GM12878 (cell line): ENCODE measurements around the gene MESD. TPM values are rescaled to one million over a fixed set of nuclear protein-coding genes. Genes with fewer than 3 reads are reported as not detected.

ENCODE experiments used
- ATAC-seq: fragments of 200-7000 bp; cut with Tn5 transposase; 3 replicates; pipeline ENCODE4 v1.9.1; 2020; ENCODE audit warnings: mild to moderate bottlenecking, moderate library complexity
- BruUV-seq: library from RNA; stranded (reverse); fragments of 400-500 nt; replicated peaks from 2 replicates; lab custom pipeline; 2021; lab: Mats Ljungman, UMichigan
- CTCF ChIA-PET: fragments of 300-600 bp; sonication (Branson Sonifier 250); formaldehyde crosslinking; extraction: SDS; loops from one replicate; lab custom pipeline; 2021; ENCODE audit warnings: inconsistent platforms; lab: Yijun Ruan, JAX
- POLR2A ChIA-PET: fragments of 350-600 bp; formaldehyde crosslinking; extraction: SDS; loops from one replicate; lab custom pipeline; 2021; ENCODE audit warnings: inconsistent platforms; lab: Charles Lee
- RAD21 ChIA-PET: fragments of 300-600 bp; sonication (Branson Sonifier 250); formaldehyde crosslinking; loops from one replicate; lab custom pipeline; 2023; ENCODE audit warnings: antibody characterized with exemption; ENCODE audit not compliant: unreplicated experiment; lab: Charles Lee
- SMC1A ChIA-PET: fragments of 300-600 bp; sonication (Branson Sonifier 250); formaldehyde crosslinking; loops from one replicate; lab custom pipeline; 2023; ENCODE audit not compliant: unreplicated experiment, uncharacterized antibody; lab: Charles Lee
- DNase-seq: peaks from one replicate; pipeline ENCODE4 v3.0.0-alpha.2; 2011; ENCODE audit warnings: low read depth, low spot score
- FAIRE-seq: peaks from 3 replicates; lab custom pipeline; 2011; peaks lifted over from hg19 to GRCh38; lab: Jason Lieb, UNC
- H2AFZ ChIP-seq: 2 replicates; pipeline ENCODE4 v1.6.0; 2011; ENCODE audit warnings: low read depth, low read length, control low read depth; ENCODE audit not compliant: control insufficient read depth
- H3K27ac ChIP-seq: 2 replicates; pipeline ENCODE4 v1.5.1; 2011; ENCODE audit warnings: control low read depth; ENCODE audit not compliant: control insufficient read depth, insufficient read depth
- H3K27me3 ChIP-seq, 2 experiments: replicated peaks in 1 of 2; 2 replicates each; pipeline versions ENCODE4 v1.6.0 to v1.6.1; 2011; ENCODE audit warnings: low read length in 1 of 2; ENCODE audit not compliant: control insufficient read depth in 2 of 2, insufficient read depth in 2 of 2
- H3K36me3 ChIP-seq, 2 experiments: 2 replicates each; pipeline ENCODE4 v1.5.1; 2011; ENCODE audit warnings: low read length in 1 of 2; ENCODE audit not compliant: control insufficient read depth in 2 of 2, insufficient read depth in 2 of 2
- H3K4me1 ChIP-seq: 2 replicates; pipeline ENCODE4 v1.6.1; 2011; ENCODE audit warnings: mild to moderate bottlenecking, low read length, moderate library complexity, mixed read lengths; ENCODE audit not compliant: control insufficient read depth, insufficient read depth
- H3K4me2 ChIP-seq: 2 replicates; pipeline ENCODE4 v1.6.0; 2011; ENCODE audit warnings: control low read depth; ENCODE audit not compliant: control insufficient read depth, insufficient read depth
- H3K4me3 ChIP-seq: fragments of 200-600 bp; sonication (generic); 2 replicates; pipeline ENCODE4 v1.5.1; 2016
- H3K79me2 ChIP-seq: 2 replicates; pipeline ENCODE4 v1.6.0; 2011; ENCODE audit warnings: low read length; ENCODE audit not compliant: control insufficient read depth, insufficient read depth
- H3K9ac ChIP-seq: 2 replicates; pipeline ENCODE4 v1.8.0; 2011; ENCODE audit warnings: low read length, control low read depth, mixed read lengths; ENCODE audit not compliant: control insufficient read depth, insufficient read depth
- H3K9me3 ChIP-seq: replicated peaks from 3 replicates; pipeline ENCODE4 v1.5.1; 2011; ENCODE audit warnings: mild to moderate bottlenecking, low read length; ENCODE audit not compliant: control insufficient read depth, insufficient read depth
- H4K20me1 ChIP-seq: 2 replicates; pipeline ENCODE4 v1.6.0; 2011; ENCODE audit not compliant: control insufficient read depth, insufficient read depth
- IKZF1 ChIP-seq: fragments of 450-650 bp; conservative IDR thresholded peaks from 2 replicates; pipeline ENCODE4 v1.6.1; 2017; ENCODE audit warnings: antibody characterized with exemption, mild to moderate bottlenecking
- IKZF2 ChIP-seq, 2 experiments: fragments of 450-650 bp; IDR thresholded peaks; 2 replicates each; pipeline ENCODE4 v1.6.1; 2017; ENCODE audit warnings: mild to moderate bottlenecking in 2 of 2, moderate library complexity in 2 of 2
- RUNX3 ChIP-seq: IDR thresholded peaks from 2 replicates; pipeline ENCODE4 v1.6.1; 2012; ENCODE audit warnings: low read length, inconsistent platforms
- SPI1 ChIP-seq: IDR thresholded peaks from 2 replicates; pipeline ENCODE4 v1.6.1; 2011; ENCODE audit warnings: low read depth, mild to moderate bottlenecking, low read length, moderate library complexity, borderline replicate concordance; ENCODE audit not compliant: insufficient read depth
- WGBS: methylation state at CpG from one replicate; pipeline ENCODE4 v1.1.6; 2016; ENCODE audit warnings: low lambda C conversion rate; ENCODE audit not compliant: insufficient replicate concordance, insufficient coverage; ENCODE audit errors: missing lambda C conversion rate; 5-methylcytosine and 5-hydroxymethylcytosine counted together
- in situ Hi-C: fragments of 300-500 bp; cut with MboI; formaldehyde crosslinking; loops from 9 replicates; pipeline ENCODE4 v1.14.3; 2018; ENCODE audit warnings: mixed read lengths
- intact Hi-C: fragments of 100-400 bp; cut with micrococcal nuclease; formaldehyde crosslinking; loops from one replicate; pipeline ENCODE4 v1.14.2; 2022; ENCODE audit not compliant: unreplicated experiment
- polyA plus RNA-seq, 11 experiments: library from polyadenylated mRNA; depleted of rRNA in 4 of 11; unstranded in 6 of 11; stranded (reverse) in 5 of 11; fragments of >200 nt; fragmentation: Nextera tagmentation in 4 of 11; fragmentation: Illumina TruSeq in 1 of 11; extraction: Ambion mirVana in 4 of 11; extraction: Trizol in 1 of 11; gene quantifications; 1 replicate in 1 of 11; 2 replicates in 10 of 11; pipeline versions ENCODE4 v1.2.1 to v1.2.3, GENCODE V29; 2011 to 2016; ENCODE audit warnings: inconsistent platforms in 2 of 11, missing spikeins in 2 of 11, low read depth in 1 of 11
- total RNA-seq, 4 experiments: library from RNA; depleted of rRNA in 3 of 4; stranded (reverse); fragments of >200 nt in 3 of 4; fragmentation: Illumina TruSeq in 1 of 4; extraction: Trizol in 1 of 4; gene quantifications; 2 replicates each; pipeline versions ENCODE4 v1.2.1 to v1.2.3, GENCODE V29; 2013 to 2021
- TF ChIP-seq, protein P1 (sequence below): fragments of 150-350 bp; IDR thresholded peaks from 2 replicates; pipeline ENCODE4 v1.6.1; 2014; ENCODE audit warnings: mild to moderate bottlenecking, low read depth, low read length

Gene MESD
- total and polyA plus RNA-seq, 10 of the 15 experiments (the other 5 are each of a cell fraction or from before 2014, with no cell fraction given) = 10.2 to 39.8 (median 20.9) TPM

DNA sequence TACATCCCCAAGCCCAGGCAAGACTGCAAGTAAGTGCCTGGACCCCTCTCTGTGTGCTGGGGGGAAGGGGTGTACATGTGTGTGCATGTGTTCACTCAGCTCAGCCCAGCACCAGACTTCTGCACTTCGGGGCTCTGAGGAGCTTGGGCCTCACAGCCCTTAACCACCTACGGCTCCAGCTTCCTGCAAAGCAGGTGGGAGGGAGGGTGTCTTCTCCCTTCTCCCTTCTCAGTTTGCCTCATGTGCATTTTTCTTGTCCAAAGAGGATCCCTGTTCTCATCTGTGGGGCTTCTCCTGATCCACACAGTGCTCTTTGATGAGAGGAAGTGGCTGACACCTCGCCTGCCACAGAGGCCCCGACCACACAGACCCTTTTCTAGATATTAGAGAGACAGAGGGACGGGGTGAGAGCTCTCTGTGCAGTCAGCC lies 69.3 kb downstream of the MESD start:
- no peaks in the 10 kb centered on the region for H3K9me3 ChIP-seq
- FAIRE-seq = no peak
- intact Hi-C loops = no loop called here
- peaks cover 5% of the 10 kb centered on the region; the same call in 1 of the 2 replicates for H3K4me1 ChIP-seq
- ChIA-PET RAD21 (no interaction called here), CTCF (no interaction called here), POLR2A (no interaction called here), SMC1A (no interaction called here)
- in situ Hi-C loops = no loop called here
- TF ChIP-seq RUNX3 (peak; percentile 74), SPI1 (peak; percentile 47; the same call in 1 of the 2 replicates), IKZF2 (IDR thresholded peaks at IDR 0.05) (0 out of 4 replicates have a peak, but pooled peaks of 1 of the 2 experiments have one; percentile 15), IKZF1 (0 out of 2 replicates have a peak, but pooled peaks have one; percentile 31)
- TF ChIP-seq, protein P1, sequence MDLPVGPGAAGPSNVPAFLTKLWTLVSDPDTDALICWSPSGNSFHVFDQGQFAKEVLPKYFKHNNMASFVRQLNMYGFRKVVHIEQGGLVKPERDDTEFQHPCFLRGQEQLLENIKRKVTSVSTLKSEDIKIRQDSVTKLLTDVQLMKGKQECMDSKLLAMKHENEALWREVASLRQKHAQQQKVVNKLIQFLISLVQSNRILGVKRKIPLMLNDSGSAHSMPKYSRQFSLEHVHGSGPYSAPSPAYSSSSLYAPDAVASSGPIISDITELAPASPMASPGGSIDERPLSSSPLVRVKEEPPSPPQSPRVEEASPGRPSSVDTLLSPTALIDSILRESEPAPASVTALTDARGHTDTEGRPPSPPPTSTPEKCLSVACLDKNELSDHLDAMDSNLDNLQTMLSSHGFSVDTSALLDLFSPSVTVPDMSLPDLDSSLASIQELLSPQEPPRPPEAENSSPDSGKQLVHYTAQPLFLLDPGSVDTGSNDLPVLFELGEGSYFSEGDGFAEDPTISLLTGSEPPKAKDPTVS = no peak
- H3K27ac ChIP-seq = no peak overlapping the region
- H3K27me3 ChIP-seq = peaks cover 0 to 1% of the 10 kb centered on the region in 2 experiments; a peak in 1 of 4 replicates
- H3K9ac ChIP-seq = no peak overlapping the region
- H4K20me1 ChIP-seq = no peaks in the 10 kb centered on the region
- ATAC-seq = peak; percentile 87
- no peak overlapping the region for H2AFZ ChIP-seq
- no TSS peak for BruUV-seq
- no peaks in the 10 kb centered on the region for H3K36me3 ChIP-seq
- no peak for DNase-seq
- no peak overlapping the region for H3K4me3 ChIP-seq
- 4% methylated on average over 5 of the region's 5 CpGs for WGBS
- H3K79me2 ChIP-seq = no peaks in the 10 kb centered on the region
- no peak overlapping the region for H3K4me2 ChIP-seq
